Measurements from ENCODE around the gene ALG14.
A peak's percentile ranks its signal among the peaks of the same experiment; 100 is the strongest.

GRCh38 chr1:94962409-94963265 is 110.1 kb downstream of the ALG14 start:
- TF ChIP-seq POLR2AphosphoS5 (IDR thresholded peaks at IDR 0.05; ENCODE audit: insufficient read depth in 1 of 2, low read depth in 1 of 2) (peak in 1 of 2 donors; percentile 10), CTCF (IDR thresholded peaks at IDR 0.05) (no peak)
